GM12872 (cell line): ENCODE measurements around the gene DNAJA3.
A peak's percentile ranks its signal among the peaks of the same experiment; 100 is the strongest.

Experiments used
- CTCF ChIP-seq: IDR thresholded peaks from 3 replicates; pipeline ENCODE4 v1.5.1; 2011; ENCODE audit warnings: low read depth, mild to moderate bottlenecking, low read length, moderate library complexity; ENCODE audit not compliant: insufficient read depth

DNAJA3 gene

GRCh38 chr16:4404967-4405696, 20.5 kb upstream of the DNAJA3 start:
- no peak for TF ChIP-seq CTCF

GRCh38 chr16:4407543-4408322, 17.9 kb upstream of the DNAJA3 start:
- no peak for TF ChIP-seq CTCF

GRCh38 chr16:4408323-4408690, 17.4 kb upstream of the DNAJA3 start:
- no peak for TF ChIP-seq CTCF

GRCh38 chr16:4409081-4409932, 16.4 kb upstream of the DNAJA3 start:
- 0 out of 3 replicates have a peak, but pooled peaks have one; percentile 11 for TF ChIP-seq CTCF

GRCh38 chr16:4410335-4411075, 15.2 kb upstream of the DNAJA3 start:
- TF ChIP-seq CTCF = no peak

- no peak for TF ChIP-seq CTCF
Measured at GRCh38 chr16:4411684-4412083, 14.0 kb upstream of the DNAJA3 start.
